Thymus (tissue), 11 donors: ENCODE measurements around the gene SELENOF. TPM values are rescaled to one million over a fixed set of nuclear protein-coding genes. Genes with fewer than 3 reads are reported as not detected.
"Not testable (repeated sequence)": the region's sequence is repeated elsewhere in the genome, so short reads cannot be mapped to it uniquely, and the experiment has no call there.

Experiments
- DNase-seq, 9 donors: peaks; one replicate each; pipeline ENCODE4 v3.0.0-alpha.2; 2013; ENCODE audit warnings: low spot score in 9 of 9, low read depth in 6 of 9, missing footprints in 1 of 9
- H3K27ac ChIP-seq, 2 donors: one replicate each; pipeline ENCODE4 v1.5.1; 2013; ENCODE audit warnings: control low read depth in 1 of 2, low read depth in 1 of 2, low read length in 1 of 2, mild to moderate bottlenecking in 1 of 2, moderate library complexity in 1 of 2
- H3K27me3 ChIP-seq, 2 donors: one replicate each; pipeline ENCODE4 v1.5.1; 2013; ENCODE audit warnings: low read length in 1 of 2; ENCODE audit not compliant: control insufficient read depth in 2 of 2, insufficient read depth in 1 of 2
- H3K36me3 ChIP-seq, 2 donors: one replicate each; pipeline ENCODE4 v1.5.1; 2013; ENCODE audit warnings: low read length in 1 of 2, mild to moderate bottlenecking in 1 of 2, moderate library complexity in 1 of 2; ENCODE audit not compliant: control insufficient read depth in 2 of 2, insufficient read depth in 2 of 2
- H3K4me1 ChIP-seq, 2 donors: one replicate each; pipeline ENCODE4 v1.5.1; 2013; ENCODE audit warnings: low read length in 2 of 2; ENCODE audit not compliant: control insufficient read depth in 2 of 2, insufficient read depth in 2 of 2
- H3K4me3 ChIP-seq, 2 donors: one replicate each; pipeline ENCODE4 v1.5.1; 2013; ENCODE audit warnings: low read length in 2 of 2, control low read depth in 1 of 2, mild to moderate bottlenecking in 1 of 2
- H3K9me3 ChIP-seq, 2 donors: one replicate each; pipeline ENCODE4 v1.5.1; 2013; ENCODE audit warnings: low read length in 1 of 2, mild to moderate bottlenecking in 1 of 2; ENCODE audit not compliant: control insufficient read depth in 2 of 2, insufficient read depth in 1 of 2
- WGBS: extraction: QIAGEN DNeasy Blood & Tissue Kit; methylation state at CpG from one replicate; pipeline ENCODE4 v1.1.7; 2013; 5-methylcytosine and 5-hydroxymethylcytosine counted together
- polyA plus RNA-seq: library from polyadenylated mRNA; stranded (reverse); fragments of 200-250 nt; gene quantifications from one replicate; pipeline ENCODE4 v1.2.3, GENCODE V29; 2013
- total RNA-seq: library from RNA; stranded (reverse); fragments of 120-200 nt; gene quantifications from one replicate; pipeline ENCODE4 v1.2.4, GENCODE V29; 2013
- donor health status: healthy.

SELENOF gene
- total and polyA plus RNA-seq, 2 donors = 183 to 209 TPM

DNA sequence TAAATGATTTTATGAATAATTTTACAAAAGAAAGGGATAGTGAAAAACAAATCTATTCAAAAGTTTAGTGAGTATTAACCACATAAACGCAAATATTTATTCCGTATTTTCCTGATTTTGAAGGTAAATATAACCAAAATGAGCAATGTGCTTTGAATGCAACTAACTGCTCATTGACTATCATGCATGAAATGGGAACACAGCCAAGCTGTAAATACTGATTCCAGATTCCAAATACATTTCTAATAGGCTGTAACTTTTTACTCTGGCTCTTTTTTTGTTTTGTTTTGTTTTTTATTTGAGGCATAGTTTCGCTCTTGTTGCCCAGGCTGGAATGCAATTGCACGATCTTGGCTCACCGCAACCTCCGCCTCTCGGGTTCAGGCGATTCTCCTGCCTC, 41.8 kb downstream of the SELENOF start:
- H3K27me3 ChIP-seq = no peaks in the 10 kb centered on the region
- no peaks in the 10 kb centered on the region for H3K4me1 ChIP-seq
- H3K36me3 ChIP-seq = peaks cover 5% of the 10 kb centered on the region in 2 donors
- H3K9me3 ChIP-seq = no peaks in the 10 kb centered on the region
- DNase-seq = no peak
- no peak overlapping the region for H3K27ac ChIP-seq
- WGBS = 99% methylated on average over 8 of the region's 8 CpGs
- no peak overlapping the region for H3K4me3 ChIP-seq

DNA sequence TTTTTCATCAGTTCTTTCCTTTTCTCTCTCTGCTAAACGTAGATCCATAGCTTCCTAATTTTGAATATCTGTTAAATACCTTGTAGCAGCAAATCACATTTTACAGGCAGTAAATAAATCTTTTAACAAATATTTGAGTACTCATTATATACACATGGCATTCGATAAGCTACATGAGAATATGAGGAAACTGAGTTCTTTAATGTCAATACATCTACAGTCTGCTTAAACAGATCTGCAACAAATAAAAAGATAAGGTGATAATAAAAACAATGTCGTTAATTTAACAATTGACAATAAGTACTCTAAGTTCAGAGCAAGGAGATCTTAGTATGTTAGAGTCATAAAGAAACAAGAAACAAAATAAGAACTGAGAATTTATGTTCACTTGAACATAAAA, 42.9 kb downstream of the SELENOF start:
- no peak for DNase-seq
- Histone ChIP-seq H3K36me3 (peaks cover 5% of the 10 kb centered on the region in 2 donors), H3K27me3 (no peaks in the 10 kb centered on the region), H3K4me1 (no peaks in the 10 kb centered on the region), H3K27ac (no peak overlapping the region), H3K4me3 (no peak overlapping the region), H3K9me3 (no peaks in the 10 kb centered on the region)
- 98% methylated on average over 3 of the region's 3 CpGs for WGBS

DNA sequence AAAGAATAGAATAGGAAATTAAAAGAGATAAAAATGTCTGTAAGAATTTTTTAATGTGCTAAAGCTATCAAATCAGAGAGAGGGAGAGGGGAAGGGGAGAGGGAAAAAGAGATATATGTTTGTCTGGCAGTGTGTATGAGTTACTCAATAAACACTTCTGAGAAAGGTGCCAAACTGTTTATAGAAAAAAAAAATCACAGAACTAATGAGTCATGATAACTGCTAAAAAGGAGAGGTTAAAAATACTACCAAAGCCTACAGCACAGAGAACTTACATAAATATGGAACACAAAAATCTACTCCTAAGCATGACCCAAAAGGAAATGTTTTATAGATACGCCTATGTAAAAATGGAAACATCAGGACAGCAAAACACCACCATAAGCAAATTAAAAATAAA, 45.4 kb downstream of the SELENOF start:
- WGBS = 98% methylated on average over 1 of the region's 1 CpG
- no peak overlapping the region for H3K27ac ChIP-seq
- DNase-seq = no peak
- H3K36me3 ChIP-seq = peaks cover 8% of the 10 kb centered on the region in 2 donors
- no peaks in the 10 kb centered on the region for H3K9me3 ChIP-seq
- no peaks in the 10 kb centered on the region for H3K4me1 ChIP-seq
- no peaks in the 10 kb centered on the region for H3K27me3 ChIP-seq
- H3K4me3 ChIP-seq = no peak overlapping the region

DNA sequence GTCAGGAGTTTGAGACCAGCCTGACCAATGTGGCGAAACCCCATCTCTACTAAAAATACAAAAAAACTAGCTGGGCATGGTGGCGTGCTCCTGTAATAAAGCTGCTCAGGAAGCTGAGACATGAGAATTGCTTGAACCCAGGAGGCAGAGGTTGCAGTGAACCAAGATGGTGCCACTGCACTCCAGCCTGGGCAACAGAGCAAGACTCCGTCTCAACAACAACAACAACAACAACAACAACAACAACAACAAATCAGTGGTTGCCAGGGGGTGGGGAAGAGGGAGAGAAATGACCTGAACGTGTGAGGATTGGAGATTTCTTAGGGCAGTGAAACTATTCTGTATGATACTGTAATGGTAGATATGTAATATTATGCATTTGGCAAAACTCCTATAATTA, 46.6 kb downstream of the SELENOF start:
- H3K27me3 ChIP-seq, DNase-seq, H3K27ac ChIP-seq, H3K4me3 ChIP-seq, H3K4me1 ChIP-seq, H3K36me3 ChIP-seq, H3K9me3 ChIP-seq: not testable (repeated sequence)
- 97% methylated on average over 4 of the region's 4 CpGs for WGBS

GRCh38 chr1:86866665-86867064, 47.3 kb downstream of the SELENOF start:
- Histone ChIP-seq H3K4me1 (no peaks in the 10 kb centered on the region), H3K27me3 (no peaks in the 10 kb centered on the region), H3K27ac (no peak overlapping the region), H3K36me3 (peaks cover 3% of the 10 kb centered on the region in 2 donors), H3K9me3 (no peaks in the 10 kb centered on the region), H3K4me3 (no peak overlapping the region)
- no peak for DNase-seq

- H3K27ac ChIP-seq = no peak overlapping the region
- no peak for DNase-seq
- no peak overlapping the region for H3K4me3 ChIP-seq
- no peaks in the 10 kb centered on the region for H3K4me1 ChIP-seq
- no peaks in the 10 kb centered on the region for H3K9me3 ChIP-seq
- 79% methylated on average over 6 of the region's 6 CpGs for WGBS
- H3K27me3 ChIP-seq = no peaks in the 10 kb centered on the region
- H3K36me3 ChIP-seq = peaks cover 3% of the 10 kb centered on the region in 2 donors
These were observed 47.8 kb downstream of the SELENOF start for GRCh38 chr1:86865973-86866637.

DNA sequence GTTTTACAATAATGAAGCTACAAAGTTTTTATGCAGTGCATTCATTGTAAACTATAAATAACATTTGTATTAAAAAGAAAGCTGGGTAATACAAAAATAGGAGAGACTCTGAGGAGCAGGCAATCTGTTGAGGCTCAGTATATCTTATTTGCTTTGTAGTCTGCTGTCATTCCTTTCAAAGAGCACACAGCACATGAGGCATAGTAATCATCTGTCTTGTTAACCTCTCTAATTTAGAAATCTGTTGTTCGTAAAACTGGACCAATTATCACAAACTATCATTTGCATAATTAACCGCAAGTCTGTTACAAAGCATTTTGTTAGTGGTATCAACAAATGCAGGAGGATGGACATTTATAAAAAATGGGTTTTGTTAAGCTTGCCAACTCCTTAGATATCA, 51.0 kb downstream of the SELENOF start:
- 99% methylated on average over 2 of the region's 2 CpGs for WGBS
- peaks cover 3% of the 10 kb centered on the region in 2 donors for H3K36me3 ChIP-seq
- no peak for DNase-seq

GRCh38 chr1:86861424-86861823, 52.5 kb downstream of the SELENOF start:
- Histone ChIP-seq H3K27me3 (no peaks in the 10 kb centered on the region), H3K27ac (no peak overlapping the region), H3K4me1 (no peaks in the 10 kb centered on the region), H3K4me3 (no peak overlapping the region), H3K36me3 (peaks cover 3% of the 10 kb centered on the region in 2 donors), H3K9me3 (no peaks in the 10 kb centered on the region)
- 94% methylated on average over 1 of the region's 1 CpG for WGBS
- no peak for DNase-seq

More for the DNA sequence above, 51.0 kb downstream of the SELENOF start:
- no peaks in the 10 kb centered on the region for H3K27me3 ChIP-seq
- no peaks in the 10 kb centered on the region for H3K9me3 ChIP-seq
- no peak overlapping the region for H3K27ac ChIP-seq
- H3K4me3 ChIP-seq = no peak overlapping the region
- H3K4me1 ChIP-seq = no peaks in the 10 kb centered on the region

GRCh38 chr1:86860424-86860823, 53.5 kb downstream of the SELENOF start:
- peaks cover 0 to 3% of the 10 kb centered on the region in 2 donors for H3K36me3 ChIP-seq
- no peak for DNase-seq
- no peaks in the 10 kb centered on the region for H3K4me1 ChIP-seq
- no peaks in the 10 kb centered on the region for H3K9me3 ChIP-seq
- H3K4me3 ChIP-seq = no peak overlapping the region
- H3K27ac ChIP-seq = no peak overlapping the region
- 100% methylated on average over 1 of the region's 1 CpG for WGBS
- H3K27me3 ChIP-seq = no peaks in the 10 kb centered on the region
